ENCODE data around the gene CDK5.

Gene CDK5

GRCh38 chr7:151080067-151080521, 22.4 kb upstream of the CDK5 start:
- no peak for TF ChIP-seq CTCF (IDR thresholded peaks at IDR 0.05)

- no peak for TF ChIP-seq CTCF (IDR thresholded peaks at IDR 0.05)
Measured at GRCh38 chr7:151079199-151079910, 21.7 kb upstream of the CDK5 start.

GRCh38 chr7:151078233-151079040, 20.7 kb upstream of the CDK5 start:
- no peak for TF ChIP-seq CTCF (IDR thresholded peaks at IDR 0.05)

GRCh38 chr7:151077705-151078232, 20.1 kb upstream of the CDK5 start:
- no peak for TF ChIP-seq CTCF (IDR thresholded peaks at IDR 0.05)

- peak; percentile 27; the same call in 1 of the 2 replicates for TF ChIP-seq CTCF (IDR thresholded peaks at IDR 0.05)
Measured at GRCh38 chr7:151076863-151077704, 19.4 kb upstream of the CDK5 start.

- TF ChIP-seq CTCF (IDR thresholded peaks at IDR 0.05): no peak
Measured at GRCh38 chr7:151075978-151076426, 18.3 kb upstream of the CDK5 start.

GRCh38 chr7:151075662-151075971, 17.9 kb upstream of the CDK5 start:
- TF ChIP-seq CTCF (IDR thresholded peaks at IDR 0.05): no peak

Data from LNCAP (cell line).